ENCODE data around the gene RPS27A.
"Not testable (repeated sequence)": the region's sequence is repeated elsewhere in the genome, so short reads cannot be mapped to it uniquely, and the experiment has no call there.

The RPS27A gene

GRCh38 chr2:55232084-55232862 is at the start of gene RPS27A, which contains the start of gene CLHC1:
Gene RPS27A (plus strand): TSS chr2:55232688. CDS start chr2:55232825, 137 bp downstream.
Gene CLHC1 (minus strand): TSS chr2:55232293. CDS start chr2:55222411, 9,882 bp downstream.
- no peaks in the 10 kb centered on the region for H3K27me3 ChIP-seq (ENCODE audit: insufficient read depth, low read length)
- H3K4me1 ChIP-seq (ENCODE audit: insufficient read depth, low read length): peaks cover 3% of the 10 kb centered on the region; the same call in 1 of the 2 replicates
- peaks cover 47% of the 10 kb centered on the region for H3K36me3 ChIP-seq (ENCODE audit: insufficient read depth, low read depth, low read length)
- H3K27ac ChIP-seq (ENCODE audit: low read length): peak within 1 kb of the TSS; percentile 100
- H3K4me3 ChIP-seq (ENCODE audit: low read length): peak within 1 kb of the TSS; percentile 96
- no peaks in the 10 kb centered on the region for H3K9me3 ChIP-seq (ENCODE audit: insufficient read depth, low read depth, low read length)
- peak within 1 kb of the TSS; percentile 100 for H3K9ac ChIP-seq (ENCODE audit: low read depth, low read length)

DNA sequence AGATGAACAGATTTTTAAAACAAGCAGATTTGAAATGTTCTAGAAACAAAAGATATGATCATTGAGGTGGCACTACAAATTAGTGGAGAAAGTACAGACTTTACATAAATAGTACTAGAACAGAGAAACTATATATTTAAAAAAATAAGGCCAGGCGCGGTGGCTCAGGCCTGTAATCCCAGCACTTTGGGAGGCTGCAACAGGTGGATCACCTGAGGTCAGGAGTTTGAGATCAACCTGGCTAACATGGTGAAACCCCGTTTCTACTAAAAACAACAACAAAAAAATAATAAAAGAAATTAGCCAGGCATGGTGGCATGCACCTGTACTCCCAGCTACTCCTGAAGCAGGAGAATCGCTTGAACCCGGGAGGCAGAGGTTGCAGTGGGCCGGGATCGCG is 45.7 kb upstream of the RPS27A start:
- not testable (repeated sequence) for H3K36me3 ChIP-seq (ENCODE audit: insufficient read depth, low read depth, low read length); H3K27me3 ChIP-seq (ENCODE audit: insufficient read depth, low read length); H3K27ac ChIP-seq (ENCODE audit: low read length); H3K9ac ChIP-seq (ENCODE audit: low read depth, low read length); H3K9me3 ChIP-seq (ENCODE audit: insufficient read depth, low read depth, low read length); H3K4me1 ChIP-seq (ENCODE audit: insufficient read depth, low read length); H3K4me3 ChIP-seq (ENCODE audit: low read length)

DNA sequence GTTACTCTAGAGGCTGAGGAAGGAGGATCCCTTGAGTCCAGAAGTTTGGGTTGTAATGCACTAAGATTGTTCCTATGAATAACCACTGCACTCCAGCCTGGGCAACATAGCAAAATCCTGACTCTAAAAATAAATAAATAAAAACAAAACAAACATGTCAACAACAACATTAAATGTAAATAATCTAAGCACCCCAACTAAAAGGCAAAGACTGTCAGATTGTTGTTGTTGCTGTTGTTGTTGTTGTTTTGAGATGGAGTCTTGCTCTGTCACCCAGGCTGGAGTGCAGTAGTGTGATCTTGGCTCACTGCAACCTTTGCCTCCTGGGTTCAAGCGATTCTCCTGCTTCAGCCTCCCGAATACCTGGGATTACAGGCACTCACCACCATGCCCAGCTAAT is 40.6 kb upstream of the RPS27A start:
- H3K4me1 ChIP-seq (ENCODE audit: insufficient read depth, low read length); H3K27me3 ChIP-seq (ENCODE audit: insufficient read depth, low read length); H3K4me3 ChIP-seq (ENCODE audit: low read length); H3K9ac ChIP-seq (ENCODE audit: low read depth, low read length); H3K27ac ChIP-seq (ENCODE audit: low read length); H3K9me3 ChIP-seq (ENCODE audit: insufficient read depth, low read depth, low read length); H3K36me3 ChIP-seq (ENCODE audit: insufficient read depth, low read depth, low read length): not testable (repeated sequence)

GRCh38 chr2:55196526-55196925 is 36.0 kb upstream of the RPS27A start:
- Histone ChIP-seq H3K36me3 (ENCODE audit: insufficient read depth, low read depth, low read length) (no peaks in the 10 kb centered on the region; the same call in 1 of the 2 replicates), H3K27me3 (ENCODE audit: insufficient read depth, low read length) (no peaks in the 10 kb centered on the region)

GRCh38 chr2:55200416-55200815 is 32.1 kb upstream of the RPS27A start:
- H3K4me1 ChIP-seq (ENCODE audit: insufficient read depth, low read length): no peaks in the 10 kb centered on the region
- no peak overlapping the region for H3K4me3 ChIP-seq (ENCODE audit: low read length)
- H3K9me3 ChIP-seq (ENCODE audit: insufficient read depth, low read depth, low read length): peaks cover 9% of the 10 kb centered on the region; the same call in 1 of the 2 replicates
- H3K27ac ChIP-seq (ENCODE audit: low read length): no peak overlapping the region
- H3K27me3 ChIP-seq (ENCODE audit: insufficient read depth, low read length): no peaks in the 10 kb centered on the region
- H3K9ac ChIP-seq (ENCODE audit: low read depth, low read length): no peak overlapping the region
- H3K36me3 ChIP-seq (ENCODE audit: insufficient read depth, low read depth, low read length): peaks cover 4% of the 10 kb centered on the region; the same call in 1 of the 2 replicates

More at GRCh38 chr2:55196526-55196925, 36.0 kb upstream of the RPS27A start:
- Histone ChIP-seq H3K9me3 (ENCODE audit: insufficient read depth, low read depth, low read length) (no peaks in the 10 kb centered on the region), H3K4me3 (ENCODE audit: low read length) (no peak overlapping the region), H3K4me1 (ENCODE audit: insufficient read depth, low read length) (no peaks in the 10 kb centered on the region), H3K27ac (ENCODE audit: low read length) (no peak overlapping the region), H3K9ac (ENCODE audit: low read depth, low read length) (no peak overlapping the region)

- Histone ChIP-seq H3K9ac (ENCODE audit: low read depth, low read length) (no peak overlapping the region), H3K9me3 (ENCODE audit: insufficient read depth, low read depth, low read length) (peaks cover 9% of the 10 kb centered on the region; the same call in 1 of the 2 replicates)
Measured at GRCh38 chr2:55204536-55204935, 28.0 kb upstream of the RPS27A start.

GRCh38 chr2:55204950-55205349 is 27.5 kb upstream of the RPS27A start:
- Histone ChIP-seq H3K9ac (ENCODE audit: low read depth, low read length) (no peak overlapping the region), H3K9me3 (ENCODE audit: insufficient read depth, low read depth, low read length) (peaks cover 9% of the 10 kb centered on the region; the same call in 1 of the 2 replicates), H3K27ac (ENCODE audit: low read length) (no peak overlapping the region), H3K4me3 (ENCODE audit: low read length) (no peak overlapping the region), H3K36me3 (ENCODE audit: insufficient read depth, low read depth, low read length) (peaks cover 4% of the 10 kb centered on the region; the same call in 1 of the 2 replicates), H3K27me3 (ENCODE audit: insufficient read depth, low read length) (no peaks in the 10 kb centered on the region), H3K4me1 (ENCODE audit: insufficient read depth, low read length) (no peaks in the 10 kb centered on the region)

More at GRCh38 chr2:55204536-55204935, 28.0 kb upstream of the RPS27A start:
- H3K27ac ChIP-seq (ENCODE audit: low read length): no peak overlapping the region
- peaks cover 4% of the 10 kb centered on the region; the same call in 1 of the 2 replicates for H3K36me3 ChIP-seq (ENCODE audit: insufficient read depth, low read depth, low read length)
- no peak overlapping the region for H3K4me3 ChIP-seq (ENCODE audit: low read length)
- no peaks in the 10 kb centered on the region for H3K4me1 ChIP-seq (ENCODE audit: insufficient read depth, low read length)
- no peaks in the 10 kb centered on the region for H3K27me3 ChIP-seq (ENCODE audit: insufficient read depth, low read length)

DNA sequence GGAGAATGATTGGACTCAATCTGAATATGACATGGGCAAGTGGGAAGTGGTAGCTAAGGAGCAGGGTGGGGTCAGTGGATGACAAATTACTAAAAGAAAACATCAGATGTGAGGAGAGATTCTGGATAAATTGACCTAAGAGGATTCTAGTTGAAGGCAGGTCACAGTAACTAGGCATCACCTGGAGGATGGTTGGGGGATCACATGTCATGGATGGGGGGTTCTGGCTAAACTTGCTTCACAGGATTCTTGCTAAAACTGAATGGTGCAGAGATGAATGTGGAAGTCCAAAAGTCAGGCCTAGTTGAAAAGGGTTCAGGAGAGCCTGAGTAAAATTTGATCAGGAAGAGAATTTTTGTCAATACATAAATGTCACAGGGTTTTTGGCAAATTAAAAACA is 18.7 kb upstream of the RPS27A start:
- Histone ChIP-seq H3K36me3 (ENCODE audit: insufficient read depth, low read depth, low read length) (no peaks in the 10 kb centered on the region), H3K9me3 (ENCODE audit: insufficient read depth, low read depth, low read length) (no peaks in the 10 kb centered on the region), H3K4me3 (ENCODE audit: low read length) (no peak overlapping the region), H3K27ac (ENCODE audit: low read length) (no peak overlapping the region), H3K4me1 (ENCODE audit: insufficient read depth, low read length) (0 out of 2 replicates have a peak, but pooled peaks cover 3% of the 10 kb centered on the region), H3K9ac (ENCODE audit: low read depth, low read length) (no peak overlapping the region), H3K27me3 (ENCODE audit: insufficient read depth, low read length) (no peaks in the 10 kb centered on the region)

GRCh38 chr2:55223958-55224760 is 8.3 kb upstream of the RPS27A start:
- no peaks in the 10 kb centered on the region; the same call in 1 of the 2 replicates for H3K36me3 ChIP-seq (ENCODE audit: insufficient read depth, low read depth, low read length)
- no peak overlapping the region for H3K27ac ChIP-seq (ENCODE audit: low read length)
- 0 out of 2 replicates have a peak, but pooled peaks cover 6% of the 10 kb centered on the region for H3K4me1 ChIP-seq (ENCODE audit: insufficient read depth, low read length)
- H3K9me3 ChIP-seq (ENCODE audit: insufficient read depth, low read depth, low read length): no peaks in the 10 kb centered on the region
- no peak overlapping the region for H3K9ac ChIP-seq (ENCODE audit: low read depth, low read length)
- peak overlapping the region; percentile 73; the same call in 1 of the 2 replicates for H3K4me3 ChIP-seq (ENCODE audit: low read length)
- H3K27me3 ChIP-seq (ENCODE audit: insufficient read depth, low read length): no peaks in the 10 kb centered on the region

GRCh38 chr2:55224761-55225261 is 7.7 kb upstream of the RPS27A start:
- H3K27ac ChIP-seq (ENCODE audit: low read length): no peak overlapping the region

DNA sequence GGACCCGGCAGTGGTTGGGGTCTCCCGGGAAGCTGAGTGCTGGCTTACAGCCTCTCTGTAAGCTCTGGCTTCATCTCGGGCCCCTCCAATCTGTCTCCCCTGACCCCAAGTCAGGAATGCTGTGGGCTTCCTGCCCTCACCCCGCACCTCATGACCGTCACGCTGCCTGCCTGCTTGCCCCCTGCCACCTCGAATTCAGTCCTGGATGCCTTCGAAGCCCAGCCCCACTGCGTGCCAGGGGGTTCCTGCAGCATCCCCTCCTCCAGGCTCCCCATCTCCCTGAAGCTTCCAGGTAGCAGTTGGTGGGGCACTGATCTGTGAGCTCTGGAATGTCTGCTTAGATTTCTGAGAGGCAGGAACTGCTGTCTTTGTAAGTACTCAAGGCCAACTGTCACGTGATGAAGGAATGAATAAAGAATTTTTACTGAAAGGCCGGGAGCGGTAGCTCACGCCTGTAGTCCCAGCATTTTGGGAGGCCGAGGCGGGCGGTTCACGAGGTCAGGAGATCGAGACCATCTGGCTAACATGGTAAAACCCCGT is 6.9 kb upstream of the RPS27A start:
- no peak overlapping the region for H3K4me3 ChIP-seq (ENCODE audit: low read length)
- H3K9me3 ChIP-seq (ENCODE audit: insufficient read depth, low read depth, low read length): no peaks in the 10 kb centered on the region
- 0 out of 2 replicates have a peak, but pooled peaks cover 6% of the 10 kb centered on the region for H3K4me1 ChIP-seq (ENCODE audit: insufficient read depth, low read length)
- H3K27me3 ChIP-seq (ENCODE audit: insufficient read depth, low read length): no peaks in the 10 kb centered on the region
- H3K27ac ChIP-seq (ENCODE audit: low read length): no peak overlapping the region
- H3K36me3 ChIP-seq (ENCODE audit: insufficient read depth, low read depth, low read length): no peaks in the 10 kb centered on the region; the same call in 1 of the 2 replicates
- H3K9ac ChIP-seq (ENCODE audit: low read depth, low read length): peak overlapping the region; percentile 34; the same call in 1 of the 2 replicates

More at GRCh38 chr2:55224761-55225261, 7.7 kb upstream of the RPS27A start:
- H3K27me3 ChIP-seq (ENCODE audit: insufficient read depth, low read length): no peaks in the 10 kb centered on the region
- no peaks in the 10 kb centered on the region for H3K9me3 ChIP-seq (ENCODE audit: insufficient read depth, low read depth, low read length)
- H3K36me3 ChIP-seq (ENCODE audit: insufficient read depth, low read depth, low read length): no peaks in the 10 kb centered on the region; the same call in 1 of the 2 replicates
- no peak overlapping the region for H3K4me3 ChIP-seq (ENCODE audit: low read length)
- no peak overlapping the region for H3K9ac ChIP-seq (ENCODE audit: low read depth, low read length)
- 0 out of 2 replicates have a peak, but pooled peaks cover 6% of the 10 kb centered on the region for H3K4me1 ChIP-seq (ENCODE audit: insufficient read depth, low read length)

Data from iPS-20b (cell line).